ENCODE results near the gene PKD1.

DNA sequence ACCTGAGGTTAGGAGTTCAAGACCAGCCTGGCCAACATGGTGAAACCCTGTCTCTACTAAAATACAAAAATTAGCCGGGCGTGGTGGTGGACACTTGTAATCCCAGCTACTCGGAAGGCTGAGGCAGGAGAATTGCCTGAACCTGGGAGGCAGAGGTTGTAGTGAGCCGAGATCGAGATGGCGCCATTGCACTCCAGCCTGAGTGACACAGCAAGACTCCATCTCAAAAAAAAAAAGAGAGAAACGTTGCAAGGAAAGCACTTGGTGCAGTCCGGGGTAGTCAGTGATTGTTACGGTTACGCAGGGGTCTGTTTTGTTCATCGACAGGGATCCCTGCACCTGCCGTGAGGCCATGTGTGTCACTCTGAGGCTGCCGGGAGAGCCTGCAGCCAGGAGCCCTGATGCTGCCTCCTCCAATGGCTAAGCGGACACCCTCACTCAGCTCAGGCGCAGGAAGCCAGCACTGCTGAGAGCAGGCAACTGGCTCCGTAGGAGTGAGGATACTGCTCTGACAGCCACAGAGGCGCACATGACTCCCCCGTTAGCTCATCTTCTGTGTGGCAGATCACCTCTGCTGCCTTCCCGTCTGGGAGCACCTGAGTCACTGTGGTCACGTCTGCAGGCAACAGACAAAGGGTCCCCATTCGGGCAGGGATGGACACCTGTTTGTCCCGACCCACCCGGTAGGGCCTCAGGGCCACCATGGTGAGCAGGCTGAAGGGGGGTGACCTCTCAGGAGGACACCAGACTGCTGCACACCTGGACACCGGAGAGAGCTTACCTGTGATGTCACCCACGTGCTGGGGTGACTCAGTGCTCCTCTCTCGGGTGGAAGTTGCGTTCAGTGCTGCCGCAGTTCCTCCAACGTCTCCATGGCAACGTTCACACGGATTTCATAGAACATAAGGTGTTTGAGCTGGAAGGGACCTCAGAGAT, 7.5 kb upstream of the PKD1 start:
- TF ChIP-seq EZH2 (IDR thresholded peaks at IDR 0.05; ENCODE audit: low read length, unreplicated experiment), result no peak
- no peak for TF ChIP-seq CTCF (conservative IDR thresholded peaks at IDR 0.05; ENCODE audit: low read depth, low read length)
